ENCODE measurements around the gene RASSF1.

Gene RASSF1

GRCh38 chr3:50340448-50341329 is at the start of gene RASSF1:
Gene RASSF1 (minus strand): TSS chr3:50340836. CDS start chr3:50340805, 31 bp downstream.
- in situ Hi-C loops (cut with HindIII; ENCODE audit: low sequenced_read_pairs), result loop anchor here (25.0 kb wide), 1 partner anchor 1047 kb away; the partner anchor contains the start of genes MANF and RBM15B

DNA sequence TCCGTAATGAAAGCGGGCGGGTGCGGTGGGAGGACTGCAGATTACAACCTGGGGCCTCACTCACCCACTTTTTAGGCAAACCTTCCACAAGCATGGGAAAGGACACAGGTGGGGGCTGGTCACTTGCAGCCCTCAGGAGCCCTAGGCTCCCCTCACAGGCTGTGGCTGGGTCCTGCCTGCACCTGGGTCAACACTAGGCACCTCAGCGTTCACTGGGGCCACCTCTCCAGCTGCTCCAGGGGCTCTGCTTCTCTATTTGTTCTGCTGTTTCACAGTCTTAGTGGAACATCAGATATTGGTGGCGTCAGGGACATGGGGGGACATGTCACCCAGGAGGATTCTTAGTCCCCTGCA is 48.8 kb upstream of the RASSF1 start:
- in situ Hi-C loops (cut with HindIII; ENCODE audit: low sequenced_read_pairs), result no loop called here

GRCh38 chr3:50388720-50389413 is 48.2 kb upstream of the RASSF1 start:
- in situ Hi-C loops (cut with HindIII; ENCODE audit: low sequenced_read_pairs), result no loop called here

DNA sequence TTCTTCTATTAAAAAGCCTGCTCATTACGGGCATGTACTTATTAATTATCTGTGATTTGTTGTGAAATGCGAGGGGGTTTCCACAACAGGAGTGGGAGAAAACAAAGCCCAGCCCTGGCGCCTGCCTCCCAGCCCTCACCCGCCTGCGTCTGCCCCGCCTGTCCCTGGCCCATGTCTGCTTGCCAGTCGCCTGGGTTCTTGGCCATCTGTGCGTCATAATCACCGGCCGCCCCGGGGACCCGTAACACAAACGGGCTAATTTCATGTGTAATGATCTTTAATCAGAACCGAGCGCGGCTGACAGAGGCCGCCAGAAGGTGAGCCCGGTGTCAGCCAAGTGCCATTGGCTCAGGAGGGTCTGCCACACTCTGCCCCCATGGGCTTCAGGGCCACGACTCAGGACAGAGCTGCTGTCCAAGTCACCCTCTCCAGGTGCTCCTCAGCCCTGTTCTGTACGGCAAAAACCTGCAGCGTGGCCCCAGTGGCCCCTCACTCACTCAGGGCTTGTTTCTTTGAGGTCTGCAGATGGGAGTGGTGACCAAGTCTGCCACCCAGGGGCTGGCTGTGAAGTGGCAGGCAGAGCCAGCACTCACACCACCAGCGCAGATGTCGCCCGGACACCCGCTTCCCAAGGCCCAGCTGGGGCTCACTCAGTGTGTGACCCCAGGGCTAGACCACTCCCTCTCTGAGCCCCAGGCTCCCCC is 47.5 kb upstream of the RASSF1 start:
- in situ Hi-C loops (cut with HindIII; ENCODE audit: low sequenced_read_pairs), result no loop called here

GRCh38 chr3:50385754-50386153 is 45.1 kb upstream of the RASSF1 start:
- in situ Hi-C loops (cut with HindIII; ENCODE audit: low sequenced_read_pairs), result no loop called here

DNA sequence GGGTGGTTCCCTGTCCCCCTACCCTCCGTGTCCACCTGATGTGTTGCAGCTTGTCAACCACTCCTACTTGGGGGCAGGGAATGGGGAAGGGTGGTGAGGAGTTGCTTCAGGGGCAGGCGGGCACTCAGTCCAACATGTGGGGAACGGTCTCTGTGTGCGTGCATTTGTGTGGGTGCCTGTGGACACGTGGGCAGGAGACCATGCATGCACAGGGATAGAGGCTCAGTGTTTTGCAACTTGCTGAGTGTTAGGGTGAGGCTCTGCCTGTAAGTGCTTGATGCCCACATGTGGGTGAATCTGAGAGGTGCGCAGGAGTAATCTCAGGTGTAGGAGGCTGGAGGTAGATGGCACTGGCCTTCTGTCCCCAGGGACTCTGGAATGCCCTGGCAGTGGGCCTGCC is 43.1 kb upstream of the RASSF1 start:
- in situ Hi-C loops (cut with HindIII; ENCODE audit: low sequenced_read_pairs), result no loop called here

GRCh38 chr3:50382722-50383121 is 42.1 kb upstream of the RASSF1 start:
- in situ Hi-C loops (cut with HindIII; ENCODE audit: low sequenced_read_pairs), result no loop called here

DNA sequence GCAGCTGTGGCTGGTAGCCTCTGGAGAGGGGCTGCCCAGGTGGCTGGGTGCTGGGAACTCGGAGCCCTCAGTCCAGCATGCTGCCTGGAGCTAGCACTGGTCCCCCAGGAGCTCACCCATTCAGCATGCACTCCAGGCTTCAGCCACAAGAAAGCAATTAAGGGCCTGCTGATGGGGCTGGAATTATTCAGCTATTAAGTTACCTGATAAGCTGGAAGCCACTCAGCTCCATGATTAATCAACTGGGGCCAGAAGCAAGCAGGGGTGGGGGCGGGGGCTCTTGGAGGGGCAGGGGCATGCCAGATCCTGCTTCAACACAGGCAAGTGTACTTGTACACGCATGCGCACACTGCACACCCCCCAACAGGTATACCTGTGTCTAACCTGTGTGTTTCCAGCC is 40.7 kb upstream of the RASSF1 start:
- in situ Hi-C loops (cut with HindIII; ENCODE audit: low sequenced_read_pairs), result no loop called here

GRCh38 chr3:50380405-50381085 is 39.9 kb upstream of the RASSF1 start:
- in situ Hi-C loops (cut with HindIII; ENCODE audit: low sequenced_read_pairs), result no loop called here

GRCh38 chr3:50378757-50379156 is 38.1 kb upstream of the RASSF1 start:
- in situ Hi-C loops (cut with HindIII; ENCODE audit: low sequenced_read_pairs), result no loop called here

GRCh38 chr3:50378024-50378423 is 37.4 kb upstream of the RASSF1 start:
- in situ Hi-C loops (cut with HindIII; ENCODE audit: low sequenced_read_pairs), result no loop called here

DNA sequence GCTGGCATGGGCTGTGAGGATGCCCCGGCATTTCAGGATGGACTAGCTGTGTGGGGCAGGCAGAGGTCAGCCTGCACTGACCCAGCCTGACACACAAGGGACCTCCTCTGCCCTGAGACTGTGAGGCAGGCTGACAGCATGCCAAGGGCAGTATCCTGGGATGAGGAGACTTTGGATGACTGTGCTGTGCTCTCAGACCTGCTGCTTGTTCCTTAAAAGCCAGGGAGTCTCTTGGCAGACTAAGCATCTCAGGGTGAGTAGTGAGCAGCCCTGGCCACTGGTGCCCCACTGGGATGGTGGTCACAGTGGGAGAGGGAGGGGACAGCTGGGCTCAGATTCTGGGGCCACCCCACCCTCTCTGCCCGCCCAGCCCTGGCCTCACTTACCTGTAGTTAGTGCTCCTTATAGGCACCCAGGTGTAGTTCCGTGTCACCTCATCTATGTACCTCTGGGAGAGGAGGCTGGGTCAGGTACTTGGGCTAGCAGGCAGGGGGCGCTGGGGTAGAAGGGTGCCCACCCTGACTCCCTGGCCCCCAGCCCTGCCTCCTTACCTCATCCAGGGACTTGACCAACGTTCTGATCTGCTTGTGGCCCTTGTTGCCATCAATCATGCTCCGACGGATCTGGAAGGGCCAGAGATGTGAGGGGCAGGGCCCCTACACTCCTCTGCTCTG is 34.8 kb upstream of the RASSF1 start:
- in situ Hi-C loops (cut with HindIII; ENCODE audit: low sequenced_read_pairs), result no loop called here

DNA sequence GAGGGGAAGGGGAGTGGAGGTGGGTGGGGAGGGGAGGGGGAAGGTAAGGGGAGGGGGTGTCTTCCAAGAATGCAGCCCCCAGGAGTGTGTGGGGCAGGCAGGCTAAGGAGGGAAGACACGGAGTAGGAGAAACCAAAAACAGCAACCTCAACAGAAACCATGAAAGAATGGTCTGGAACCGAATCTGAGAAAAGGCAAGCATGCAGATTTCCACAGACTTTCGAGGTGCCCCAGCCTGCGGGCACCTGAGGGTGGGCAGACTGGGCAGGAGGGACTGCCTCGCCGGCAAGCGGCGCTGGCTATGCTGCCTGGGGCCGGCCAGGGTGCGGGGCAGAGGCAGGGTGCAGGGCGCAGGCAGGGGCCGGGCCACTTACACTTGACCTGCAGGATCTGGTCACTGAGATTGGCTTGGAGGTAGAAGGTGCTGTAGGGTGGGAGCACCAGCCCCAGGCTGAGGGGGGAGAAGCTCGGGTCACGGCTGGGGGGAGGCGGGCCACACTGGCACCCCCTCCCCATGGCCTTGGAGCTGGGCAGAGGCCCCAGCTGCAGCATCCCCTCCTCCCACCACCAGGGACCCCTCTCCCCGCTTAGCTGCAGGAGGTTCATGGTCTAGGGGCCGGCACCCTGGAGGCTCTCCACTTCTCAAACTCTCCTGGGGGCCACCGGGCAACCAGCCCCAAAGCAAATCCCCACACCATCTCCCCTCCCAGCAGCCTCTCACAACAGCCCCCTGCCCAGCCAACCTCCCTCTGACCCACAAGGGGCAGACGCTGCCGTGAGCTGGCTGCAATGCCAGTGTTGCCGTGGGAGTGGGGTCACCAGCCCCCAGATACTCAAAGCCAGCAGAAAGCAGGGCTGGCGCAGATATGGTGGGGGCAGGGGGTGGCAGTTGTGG is 34.0 kb upstream of the RASSF1 start:
- in situ Hi-C loops (cut with HindIII; ENCODE audit: low sequenced_read_pairs), result no loop called here

GRCh38 chr3:50373146-50374051 is 32.8 kb upstream of the RASSF1 start:
- in situ Hi-C loops (cut with HindIII; ENCODE audit: low sequenced_read_pairs), result no loop called here

- in situ Hi-C loops (cut with HindIII; ENCODE audit: low sequenced_read_pairs), result no loop called here
These were observed 31.7 kb upstream of the RASSF1 start for GRCh38 chr3:50372349-50372748.

GRCh38 chr3:50371133-50371685 is 30.6 kb upstream of the RASSF1 start:
- in situ Hi-C loops (cut with HindIII; ENCODE audit: low sequenced_read_pairs), result no loop called here

- in situ Hi-C loops (cut with HindIII; ENCODE audit: low sequenced_read_pairs), result no loop called here
These were observed 30.0 kb upstream of the RASSF1 start for GRCh38 chr3:50370594-50370993.

DNA sequence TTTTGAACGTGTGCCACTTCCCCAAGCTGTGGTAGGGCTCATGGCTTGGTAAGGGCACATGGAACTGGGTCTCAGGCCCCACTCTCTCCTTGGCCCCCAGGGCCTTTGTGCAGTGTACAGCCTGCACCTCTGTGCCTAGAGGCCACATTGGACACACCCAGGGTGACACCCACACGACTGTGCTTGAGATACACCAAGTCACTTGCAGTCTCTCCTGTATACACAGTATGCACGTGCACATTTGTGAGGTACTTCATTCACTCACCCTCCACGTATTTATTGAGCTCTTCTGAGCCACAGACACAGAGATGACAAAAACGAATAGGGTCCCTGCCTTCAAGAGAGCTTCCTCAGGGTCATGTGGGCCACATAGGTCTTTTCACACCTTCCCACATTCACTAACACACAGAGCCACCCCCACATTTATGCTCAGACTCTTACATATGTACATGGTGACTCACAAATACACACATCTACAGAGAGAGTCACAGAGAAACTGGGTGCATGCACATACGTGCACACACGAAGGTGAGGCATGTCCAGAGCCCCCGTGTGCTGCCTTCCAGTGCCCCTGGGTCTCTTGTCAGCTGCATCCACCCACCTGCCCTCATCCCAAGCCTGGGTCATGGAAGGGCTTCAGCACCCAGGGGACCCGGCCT is 28.5 kb upstream of the RASSF1 start:
- in situ Hi-C loops (cut with HindIII; ENCODE audit: low sequenced_read_pairs), result no loop called here
